H9 (cell line): ENCODE measurements around the gene GAB3. TPM values are rescaled to one million over a fixed set of nuclear protein-coding genes. Genes with fewer than 3 reads are reported as not detected.

Experiments
- DNase-seq: peaks from one replicate; pipeline ENCODE4 v3.0.0-alpha.2; 2017
- H2AFZ ChIP-seq: one replicate; pipeline ENCODE4 v1.6.1; 2013; ENCODE audit warnings: mild to moderate bottlenecking, low read length, control low read depth, moderate library complexity
- H2AK5ac ChIP-seq: 2 replicates; pipeline ENCODE4 v1.6.1; 2013; ENCODE audit warnings: low read length, control low read depth, mixed read lengths; ENCODE audit not compliant: insufficient read length
- H2BK120ac ChIP-seq: one replicate; pipeline ENCODE4 v1.6.1; 2013; ENCODE audit warnings: low read depth, mild to moderate bottlenecking, low read length, control low read depth, inconsistent platforms; ENCODE audit not compliant: poor library complexity, severe bottlenecking
- H2BK12ac ChIP-seq: 2 replicates; pipeline ENCODE4 v1.6.1; 2013; ENCODE audit warnings: low read length, control low read depth, mixed read lengths, low read depth; ENCODE audit not compliant: insufficient read length
- H2BK15ac ChIP-seq: 2 replicates; pipeline ENCODE4 v1.6.1; 2013; ENCODE audit warnings: low read depth, low read length, control low read depth
- H2BK20ac ChIP-seq: one replicate; pipeline ENCODE4 v1.6.1; 2013; ENCODE audit warnings: low read depth, mild to moderate bottlenecking, low read length, control low read depth, inconsistent platforms; ENCODE audit not compliant: poor library complexity, severe bottlenecking
- H2BK5ac ChIP-seq: 2 replicates; pipeline ENCODE4 v1.6.1; 2013; ENCODE audit warnings: low read length, control low read depth, mixed read lengths; ENCODE audit not compliant: insufficient read length
- H3K14ac ChIP-seq: 2 replicates; pipeline ENCODE4 v1.6.1; 2013; ENCODE audit warnings: low read length, control low read depth; ENCODE audit not compliant: insufficient read depth
- H3K18ac ChIP-seq: 2 replicates; pipeline ENCODE4 v1.6.1; 2013; ENCODE audit warnings: low read depth, mild to moderate bottlenecking, mixed read lengths, low read length, control low read depth; ENCODE audit not compliant: insufficient read length
- H3K23ac ChIP-seq: 2 replicates; pipeline ENCODE4 v1.6.1; 2013; ENCODE audit warnings: low read length, control low read depth, mixed read lengths, low read depth; ENCODE audit not compliant: insufficient read length
- H3K23me2 ChIP-seq: 2 replicates; pipeline ENCODE4 v1.6.1; 2013; ENCODE audit warnings: low read depth, mild to moderate bottlenecking, mixed read lengths, low read length, control low read depth; ENCODE audit not compliant: insufficient read length, poor library complexity, severe bottlenecking
- H3K27ac ChIP-seq: 2 replicates; pipeline ENCODE4 v1.5.1; 2013; ENCODE audit warnings: low read length, control low read depth, mixed read lengths, low read depth; ENCODE audit not compliant: insufficient read length
- H3K27me3 ChIP-seq: 2 replicates; pipeline ENCODE4 v1.6.1; 2013; ENCODE audit warnings: low read length, control low read depth, inconsistent platforms; ENCODE audit not compliant: insufficient read depth
- H3K4ac ChIP-seq: 2 replicates; pipeline ENCODE4 v1.6.1; 2013; ENCODE audit warnings: low read depth, mild to moderate bottlenecking, control low read depth, inconsistent platforms, low read length, moderate library complexity
- H3K4me1 ChIP-seq: 2 replicates; pipeline ENCODE4 v1.6.1; 2013; ENCODE audit warnings: low read length, control low read depth, inconsistent platforms; ENCODE audit not compliant: insufficient read depth
- H3K4me2 ChIP-seq: 2 replicates; pipeline ENCODE4 v1.6.1; 2013; ENCODE audit warnings: low read length, control low read depth, mixed read lengths; ENCODE audit not compliant: insufficient read length, insufficient read depth
- H3K56ac ChIP-seq: 2 replicates; pipeline ENCODE4 v1.6.1; 2013; ENCODE audit warnings: low read depth, mild to moderate bottlenecking, mixed read lengths, low read length, control low read depth; ENCODE audit not compliant: insufficient read length
- H3K79me1 ChIP-seq: 2 replicates; pipeline ENCODE4 v1.6.1; 2013; ENCODE audit warnings: low read depth, mild to moderate bottlenecking, moderate library complexity, low read length, control low read depth, inconsistent platforms; ENCODE audit not compliant: insufficient read depth, poor library complexity, severe bottlenecking
- H3K79me2 ChIP-seq: 2 replicates; pipeline ENCODE4 v1.6.1; 2013; ENCODE audit warnings: low read length, control low read depth, inconsistent platforms; ENCODE audit not compliant: insufficient read depth
- H3K9ac ChIP-seq: 2 replicates; pipeline ENCODE4 v1.6.1; 2013; ENCODE audit warnings: low read length, control low read depth, mixed read lengths; ENCODE audit not compliant: insufficient read length; ENCODE audit errors: extremely low read depth
- H3K9me3 ChIP-seq: one replicate; pipeline ENCODE4 v1.6.1; 2013; ENCODE audit warnings: low read depth, low read length, inconsistent platforms; ENCODE audit not compliant: control insufficient read depth
- H3T11ph ChIP-seq: one replicate; pipeline ENCODE4 v1.6.1; 2013; ENCODE audit warnings: mild to moderate bottlenecking, low read length, control low read depth, inconsistent platforms
- H4K20me1 ChIP-seq: one replicate; pipeline ENCODE4 v1.6.1; 2013; ENCODE audit not compliant: control insufficient read depth, insufficient read length, insufficient read depth
- H4K5ac ChIP-seq: 2 replicates; pipeline ENCODE4 v1.6.1; 2013; ENCODE audit warnings: low read depth, mild to moderate bottlenecking, mixed read lengths, low read length, control low read depth; ENCODE audit not compliant: insufficient read length
- H4K8ac ChIP-seq: replicated peaks from 2 replicates; pipeline ENCODE4 v1.6.1; 2013; ENCODE audit warnings: low read length, control low read depth, mixed read lengths, low read depth; ENCODE audit not compliant: insufficient read length
- H4K91ac ChIP-seq: 2 replicates; pipeline ENCODE4 v1.6.1; 2013; ENCODE audit warnings: low read depth, mild to moderate bottlenecking, moderate library complexity, mixed read lengths, low read length, control low read depth; ENCODE audit not compliant: insufficient read length
- H3K27ac Mint-ChIP-seq, 3 experiments: 2 replicates in 2 of 3; 3 replicates in 1 of 3; pipeline ENCODE4 v1.8.0; 2020 to 2021; ENCODE audit warnings: mixed read lengths in 3 of 3, mild to moderate bottlenecking in 1 of 3, moderate library complexity in 1 of 3
- H3K27me3 Mint-ChIP-seq: 2 replicates; pipeline ENCODE4 v1.8.0; 2021; ENCODE audit warnings: low read depth, mild to moderate bottlenecking, moderate library complexity, mixed read lengths
- H3K36me3 Mint-ChIP-seq, 3 experiments: 2 replicates in 2 of 3; 3 replicates in 1 of 3; pipeline ENCODE4 v1.8.0; 2020 to 2021; ENCODE audit warnings: low read depth in 3 of 3, mixed read lengths in 3 of 3; ENCODE audit not compliant: insufficient read depth in 1 of 3
- H3K4me1 Mint-ChIP-seq, 2 experiments: 2 replicates each; pipeline ENCODE4 v1.8.0; 2020; ENCODE audit warnings: mixed read lengths in 2 of 2
- H3K4me3 Mint-ChIP-seq, 2 experiments: 2 replicates in 1 of 2; 3 replicates in 1 of 2; pipeline ENCODE4 v1.8.0; 2020 to 2021; ENCODE audit warnings: mild to moderate bottlenecking in 2 of 2, mixed read lengths in 2 of 2, moderate library complexity in 1 of 2
- H3K9me3 Mint-ChIP-seq, 2 experiments: 2 replicates in 1 of 2; 3 replicates in 1 of 2; pipeline ENCODE4 v1.8.0; 2020; ENCODE audit warnings: mild to moderate bottlenecking in 2 of 2, mixed read lengths in 2 of 2, moderate library complexity in 1 of 2
- CTCF ChIP-seq: fragments of 200-600 bp; sonication (generic); conservative IDR thresholded peaks from 3 replicates; pipeline ENCODE4 v1.8.0; 2021; ENCODE audit warnings: antibody characterized with exemption, mild to moderate bottlenecking
- WGBS: extraction: QIAGEN DNeasy Blood & Tissue Kit; methylation state at CpG from one replicate; pipeline ENCODE4 v1.1.7; 2013; ENCODE audit warnings: missing lambda C conversion rate, low lambda C conversion rate, mixed read lengths; ENCODE audit not compliant: insufficient read length; ENCODE audit errors: extremely low coverage; 5-methylcytosine and 5-hydroxymethylcytosine counted together
- total RNA-seq: library from RNA; stranded (reverse); gene quantifications from 2 replicates; pipeline ENCODE4 v1.2.1, GENCODE V29; 2021

GAB3 gene
- total RNA-seq, 1 experiment from 2014 or later: 0.46 TPM

- H3K56ac ChIP-seq: no peak overlapping the region
- H3K9ac ChIP-seq: no peak overlapping the region
- no peak for DNase-seq
- no peak overlapping the region for H2BK5ac ChIP-seq
- H4K20me1 ChIP-seq: no peaks in the 10 kb centered on the region
- H4K8ac ChIP-seq: no peak overlapping the region
- H3K9me3 Mint-ChIP-seq: peaks cover 78 to 84% of the 10 kb centered on the region in 2 experiments
- H3K36me3 Mint-ChIP-seq: peaks cover 0 to 2% (median 0%) of the 10 kb centered on the region in 3 experiments; a peak in 2 of 7 replicates
- H3K4ac ChIP-seq: no peak overlapping the region
- peaks cover 2% of the 10 kb centered on the region for H3K27me3 Mint-ChIP-seq
- H4K5ac ChIP-seq: no peak overlapping the region
- no peak overlapping the region for H3K23ac ChIP-seq
- H3K4me2 ChIP-seq: no peak overlapping the region
- no peaks in the 10 kb centered on the region for H3K79me2 ChIP-seq
- H2BK20ac ChIP-seq: no peak overlapping the region
- H2AFZ ChIP-seq: no peak overlapping the region
- no CpG with 5 or more reads among the region's 2 CpGs for WGBS
- H3K9me3 ChIP-seq: peaks cover 69% of the 10 kb centered on the region
- no peaks in the 10 kb centered on the region for H3K23me2 ChIP-seq
- no peak overlapping the region for H3K27ac Mint-ChIP-seq
- no peaks in the 10 kb centered on the region for H3K79me1 ChIP-seq
- no peak overlapping the region for H3T11ph ChIP-seq
- no peak overlapping the region for H2BK15ac ChIP-seq
- peaks cover 5 to 9% of the 10 kb centered on the region in 2 experiments; a peak in 2 of 4 replicates for H3K4me1 Mint-ChIP-seq
- H2BK12ac ChIP-seq: no peak overlapping the region
- no peak overlapping the region for H3K14ac ChIP-seq
- H3K27ac ChIP-seq: no peak overlapping the region
- H3K4me3 Mint-ChIP-seq: no peak overlapping the region
- peaks cover 2% of the 10 kb centered on the region; the same call in 1 of the 2 replicates for H3K4me1 ChIP-seq
- H2BK120ac ChIP-seq: no peak overlapping the region
- no peak overlapping the region for H2AK5ac ChIP-seq
- H3K27me3 ChIP-seq: no peaks in the 10 kb centered on the region; the same call in 1 of the 2 replicates
- no peak overlapping the region for H3K18ac ChIP-seq
- no peak for TF ChIP-seq CTCF
- no peak overlapping the region for H4K91ac ChIP-seq
Measured at GRCh38 chrX:154733066-154733425, 17.8 kb downstream of the GAB3 start.
